ENCODE results near the gene EPAS1.

GRCh38 chr2:46420945-46421344, 123.7 kb downstream of the EPAS1 start:
- TF ChIP-seq CTCF (IDR thresholded peaks at IDR 0.05; ENCODE audit: control extremely low read depth in 1 of 3, insufficient read depth in 1 of 3, low read depth in 1 of 3, low read length in 3 of 3) (no peak), ZNF274 (IDR thresholded peaks at IDR 0.05; ENCODE audit: borderline replicate concordance, extremely low read depth, low read length) (no peak), MAFK (IDR thresholded peaks at IDR 0.05; ENCODE audit: low read depth, low read length) (no peak), TEAD4 (IDR thresholded peaks at IDR 0.05; ENCODE audit: low read depth, low read length) (no peak), POLR2A (IDR thresholded peaks at IDR 0.05; ENCODE audit: control extremely low read depth in 1 of 2, low read depth in 2 of 2, low read length in 2 of 2) (no peak), YY1 (IDR thresholded peaks at IDR 0.05; ENCODE audit: low read depth, low read length) (no peak), JUN (IDR thresholded peaks at IDR 0.05; ENCODE audit: low read depth, low read length) (no peak), CHD7 (IDR thresholded peaks at IDR 0.05; ENCODE audit: insufficient replicate concordance, low read length) (no peak)
